ENCODE results near the gene NRAS. TPM values are rescaled to one million over a fixed set of nuclear protein-coding genes. Genes with fewer than 3 reads are reported as not detected.

NRAS gene
- 10 to 100 TPM; 13.3 to 26.0 (median 20.5) TPM for total RNA-seq

DNA sequence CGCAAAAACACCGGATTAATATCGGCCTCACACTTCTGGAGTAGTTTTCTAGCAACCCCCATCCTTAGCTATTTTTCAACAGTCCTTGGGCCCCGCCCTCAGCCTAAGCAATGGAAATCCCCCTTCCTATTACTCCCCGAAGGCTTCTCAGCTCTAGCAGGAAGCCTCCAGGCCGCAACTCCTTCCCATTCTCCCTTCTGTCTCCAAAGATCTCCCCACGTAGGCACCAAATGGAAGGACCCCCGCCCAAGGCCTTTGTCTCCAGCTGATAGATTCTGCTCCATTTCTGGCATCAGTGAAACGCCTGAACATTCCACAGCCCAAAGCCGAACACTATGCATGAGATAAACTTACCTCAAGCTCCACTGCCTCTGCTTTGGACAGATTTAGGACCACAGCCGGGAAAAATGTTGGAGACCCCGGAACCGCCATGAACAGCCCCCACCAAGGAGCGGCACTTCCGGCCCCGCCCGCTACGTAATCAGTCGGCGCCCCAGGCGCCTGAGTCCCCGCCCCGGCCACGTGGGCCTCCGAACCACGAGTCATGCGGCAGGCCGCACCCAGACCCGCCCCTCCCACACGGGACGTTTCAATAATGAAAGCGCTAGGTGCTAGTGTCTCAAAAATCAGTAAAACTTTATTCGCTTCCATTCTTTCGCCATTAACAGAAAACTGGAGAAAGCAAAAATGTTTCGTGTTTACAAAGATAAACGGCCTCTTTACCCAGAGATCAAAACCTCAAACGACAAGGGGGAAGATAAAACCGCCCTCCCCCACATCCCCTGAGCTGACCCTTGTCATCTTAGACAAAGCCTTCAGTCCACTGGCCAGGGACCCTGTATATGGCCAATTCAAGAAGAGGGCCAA lies at the start of gene NRAS:
Gene NRAS (minus strand): TSS at position 468 of the 867 bp plus-strand sequence. CDS start 611 bp downstream, outside the sequence.
- peak; percentile 99 for ATAC-seq
- H3K36me3 ChIP-seq, result peaks cover 13 to 71% of the 10 kb centered on the region in 2 donors
- H3K4me3 ChIP-seq, result peak within 1 kb of the TSS; percentile 71 to 99
- H3K27ac ChIP-seq, result peak within 1 kb of the TSS; percentile 87 to 99 (median 90)
- peaks cover 7 to 46% (median 7%) of the 10 kb centered on the region in 3 donors for H3K4me1 ChIP-seq
- no peaks in the 10 kb centered on the region for H3K9me3 ChIP-seq
- H3K27me3 ChIP-seq, result no peaks in the 10 kb centered on the region
- WGBS, 2 donors (ENCODE audit: low coverage in 1 of 2), result 1 to 2% methylated on average over 12 to 14 of the region's 38 CpGs
- TF ChIP-seq, protein P1, sequence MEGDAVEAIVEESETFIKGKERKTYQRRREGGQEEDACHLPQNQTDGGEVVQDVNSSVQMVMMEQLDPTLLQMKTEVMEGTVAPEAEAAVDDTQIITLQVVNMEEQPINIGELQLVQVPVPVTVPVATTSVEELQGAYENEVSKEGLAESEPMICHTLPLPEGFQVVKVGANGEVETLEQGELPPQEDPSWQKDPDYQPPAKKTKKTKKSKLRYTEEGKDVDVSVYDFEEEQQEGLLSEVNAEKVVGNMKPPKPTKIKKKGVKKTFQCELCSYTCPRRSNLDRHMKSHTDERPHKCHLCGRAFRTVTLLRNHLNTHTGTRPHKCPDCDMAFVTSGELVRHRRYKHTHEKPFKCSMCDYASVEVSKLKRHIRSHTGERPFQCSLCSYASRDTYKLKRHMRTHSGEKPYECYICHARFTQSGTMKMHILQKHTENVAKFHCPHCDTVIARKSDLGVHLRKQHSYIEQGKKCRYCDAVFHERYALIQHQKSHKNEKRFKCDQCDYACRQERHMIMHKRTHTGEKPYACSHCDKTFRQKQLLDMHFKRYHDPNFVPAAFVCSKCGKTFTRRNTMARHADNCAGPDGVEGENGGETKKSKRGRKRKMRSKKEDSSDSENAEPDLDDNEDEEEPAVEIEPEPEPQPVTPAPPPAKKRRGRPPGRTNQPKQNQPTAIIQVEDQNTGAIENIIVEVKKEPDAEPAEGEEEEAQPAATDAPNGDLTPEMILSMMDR (IDR thresholded peaks at IDR 0.05), result peak in 1 of 4 experiments; percentile 21
- TF ChIP-seq POLR2A (IDR thresholded peaks at IDR 0.05), result peak; percentile 50 to 59
- TF ChIP-seq EP300 (IDR thresholded peaks at IDR 0.05), result no peak
- TF ChIP-seq POLR2AphosphoS5 (IDR thresholded peaks at IDR 0.05), result peak; percentile 89

DNA sequence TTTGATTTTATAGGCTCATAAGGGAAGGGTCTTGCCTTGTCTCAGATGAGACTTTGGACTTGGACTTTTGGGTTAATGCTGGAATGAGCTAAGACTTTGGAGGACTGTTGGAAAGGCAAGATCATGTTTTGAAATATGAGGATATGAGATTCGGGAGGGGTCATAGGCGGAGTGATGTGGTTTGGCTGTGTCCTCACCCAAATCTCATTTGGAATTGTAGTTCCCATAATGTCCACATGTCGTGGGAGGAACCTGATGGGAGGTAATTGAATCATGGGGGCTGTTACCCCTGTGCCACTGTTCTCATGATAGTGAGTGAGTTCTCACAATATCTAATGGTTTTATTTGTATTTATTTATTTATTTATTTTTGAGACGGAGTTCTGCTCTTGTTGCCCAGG lies 48.1 kb upstream of the NRAS start:
- ATAC-seq, result no peak
- Histone ChIP-seq H3K36me3 (peaks cover 0 to 16% of the 10 kb centered on the region in 2 donors), H3K27ac (no peak overlapping the region), H3K4me3 (no peak overlapping the region), H3K27me3 (no peaks in the 10 kb centered on the region), H3K9me3 (no peaks in the 10 kb centered on the region), H3K4me1 (no peaks in the 10 kb centered on the region)
- TF ChIP-seq, protein P1 (IDR thresholded peaks at IDR 0.05), result no peak
- no peak for TF ChIP-seq POLR2AphosphoS5 (IDR thresholded peaks at IDR 0.05)
- no peak for TF ChIP-seq EP300 (IDR thresholded peaks at IDR 0.05)
- TF ChIP-seq POLR2A (IDR thresholded peaks at IDR 0.05), result no peak
- WGBS, 2 donors (ENCODE audit: low coverage in 1 of 2), result 73 to 85% methylated on average over 3 to 4 of the region's 4 CpGs

DNA sequence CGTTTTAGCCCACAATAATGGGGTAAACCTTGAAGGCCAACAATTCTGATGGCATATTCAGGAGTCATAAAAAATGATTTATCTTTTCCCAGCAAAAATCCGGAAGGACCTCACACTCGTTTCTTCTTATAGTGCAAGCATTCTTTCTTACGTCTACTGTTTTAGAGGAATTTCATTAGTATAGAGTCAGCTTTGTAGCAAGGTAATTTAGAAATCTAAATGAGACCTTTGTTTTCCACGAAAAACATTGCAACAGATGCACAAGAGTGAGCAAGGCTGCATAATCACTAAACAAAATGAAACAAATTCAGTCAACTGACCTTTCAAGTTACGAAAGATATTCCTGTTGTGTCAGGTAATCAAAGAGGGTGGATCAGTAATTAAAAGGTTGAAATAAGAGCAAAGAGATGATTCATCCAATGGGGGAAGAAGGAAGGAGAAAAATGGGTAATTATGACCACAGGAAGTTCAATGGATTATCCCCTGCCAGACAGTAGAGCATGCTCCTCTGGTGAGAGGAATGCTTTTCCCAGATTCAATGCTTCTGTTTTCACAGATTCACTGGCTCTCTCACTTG lies 41.8 kb upstream of the NRAS start:
- Histone ChIP-seq H3K9me3 (no peaks in the 10 kb centered on the region), H3K4me3 (peak overlapping the region; percentile 98 to 99), H3K27ac (peak overlapping the region; percentile 99 to 100 (median 99)), H3K27me3 (no peaks in the 10 kb centered on the region), H3K36me3 (no peaks in the 10 kb centered on the region), H3K4me1 (peaks cover 23 to 43% (median 29%) of the 10 kb centered on the region in 3 donors)
- no peak for ATAC-seq
- TF ChIP-seq, protein P1 (IDR thresholded peaks at IDR 0.05), result peak in 1 of 4 experiments; percentile 11
- TF ChIP-seq POLR2AphosphoS5 (IDR thresholded peaks at IDR 0.05), result no peak
- no peak for TF ChIP-seq POLR2A (IDR thresholded peaks at IDR 0.05)
- WGBS, 2 donors (ENCODE audit: low coverage in 1 of 2), result 28 to 29% methylated on average over 5 to 6 of the region's 6 CpGs

DNA sequence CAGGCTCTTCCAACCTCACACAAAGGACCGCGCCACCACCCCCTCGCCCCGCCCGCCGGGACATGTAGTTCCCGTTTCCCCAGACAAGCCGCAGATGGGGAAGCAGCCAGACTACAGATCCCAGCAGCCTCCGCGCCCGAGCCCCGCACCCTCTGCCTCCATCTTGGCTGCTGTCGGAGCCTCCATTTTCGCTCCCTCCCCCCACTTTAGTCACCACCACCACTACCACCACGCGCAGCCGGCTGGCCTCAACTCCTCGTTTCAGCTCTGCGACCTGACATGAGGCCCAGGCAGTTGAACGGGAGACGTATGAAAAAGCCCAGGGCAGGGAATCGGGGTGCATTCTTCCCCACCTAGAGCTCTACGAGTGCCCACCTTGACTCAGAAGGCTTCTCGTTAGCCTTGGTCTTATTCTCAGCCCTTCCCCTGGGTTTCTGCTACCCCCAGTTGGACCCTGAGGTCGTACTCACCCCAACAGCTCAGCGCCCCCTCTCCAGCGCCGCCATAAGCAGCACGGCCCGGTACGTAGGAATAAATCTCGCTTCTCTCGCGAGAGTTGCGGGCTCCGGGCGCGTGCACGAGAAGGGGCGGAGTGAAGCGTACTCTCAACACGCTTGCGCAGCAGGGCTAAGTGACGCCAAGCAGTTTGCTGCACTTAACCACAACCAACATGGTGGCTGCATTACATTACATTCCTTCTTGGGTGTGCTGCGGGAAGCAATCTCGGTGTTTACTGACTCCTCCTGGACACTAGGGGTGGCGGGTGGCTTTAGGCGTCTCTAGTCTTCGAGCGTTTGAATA lies 41.1 kb upstream of the NRAS start, which contains the start of gene CSDE1:
Gene CSDE1 (minus strand): TSS at position 530 of the 801 bp plus-strand sequence. CDS start 18,094 bp downstream, outside the sequence.
- TF ChIP-seq EP300 (IDR thresholded peaks at IDR 0.05) (no peak), POLR2A (IDR thresholded peaks at IDR 0.05) (peak; percentile 64 to 86), POLR2AphosphoS5 (IDR thresholded peaks at IDR 0.05) (peak; percentile 87)
- TF ChIP-seq, protein P1 (IDR thresholded peaks at IDR 0.05), result peak in 3 of 4 experiments; percentile 41 to 56 (median 51)
- peak within 1 kb of the TSS; percentile 98 to 99 for H3K4me3 ChIP-seq
- WGBS, 2 donors (ENCODE audit: low coverage in 1 of 2), result 0% methylated on average over 3 to 16 of the region's 50 CpGs
- H3K9me3 ChIP-seq, result no peaks in the 10 kb centered on the region
- no peaks in the 10 kb centered on the region for H3K27me3 ChIP-seq
- peak; percentile 96 for ATAC-seq
- peak within 1 kb of the TSS; percentile 99 to 100 (median 99) for H3K27ac ChIP-seq
- H3K36me3 ChIP-seq, result no peaks in the 10 kb centered on the region
- peaks cover 27 to 50% (median 32%) of the 10 kb centered on the region in 3 donors for H3K4me1 ChIP-seq

All from gastroesophageal sphincter (tissue), 4 donors.